NCI-H82 treated with DMSO at 0.1 percent for 48 hours (cell line): Measurements from ENCODE around the gene MAPRE3.
"Not testable (repeated sequence)": the region's sequence is repeated elsewhere in the genome, so short reads cannot be mapped to it uniquely, and the experiment has no call there.

Experiments used
- DNase-seq: peaks from one replicate; lab custom pipeline; 2025; ENCODE audit not compliant: unreplicated experiment; lab: John Stamatoyannopoulos, UW

The MAPRE3 gene

GRCh38 chr2:26970244-26970927, at the start of gene MAPRE3:
MAPRE3 (plus strand) TSS chr2:26970637; CDS start chr2:27022219, 51,582 bp downstream.
- peak; percentile 59 for DNase-seq

DNA sequence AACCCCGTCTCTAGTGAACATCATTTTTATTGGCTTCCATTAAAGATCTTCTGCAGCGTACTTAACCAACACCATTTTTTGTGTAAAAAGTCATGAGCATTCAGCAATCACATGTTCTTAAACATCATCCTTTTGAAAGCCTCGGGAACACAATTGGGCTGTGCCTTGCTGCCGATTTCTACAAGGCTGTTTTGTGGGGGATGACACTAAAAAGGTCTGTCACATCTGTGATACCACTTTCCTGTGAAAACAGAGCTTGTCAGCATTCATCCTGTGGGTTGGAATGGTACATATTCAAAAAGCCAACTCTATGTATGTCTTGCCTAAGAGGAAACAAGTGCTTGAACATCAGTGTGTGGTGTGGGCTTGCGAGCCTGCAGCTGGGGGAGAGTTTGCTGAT, 49.1 kb upstream of the MAPRE3 start:
- no peak for DNase-seq

DNA sequence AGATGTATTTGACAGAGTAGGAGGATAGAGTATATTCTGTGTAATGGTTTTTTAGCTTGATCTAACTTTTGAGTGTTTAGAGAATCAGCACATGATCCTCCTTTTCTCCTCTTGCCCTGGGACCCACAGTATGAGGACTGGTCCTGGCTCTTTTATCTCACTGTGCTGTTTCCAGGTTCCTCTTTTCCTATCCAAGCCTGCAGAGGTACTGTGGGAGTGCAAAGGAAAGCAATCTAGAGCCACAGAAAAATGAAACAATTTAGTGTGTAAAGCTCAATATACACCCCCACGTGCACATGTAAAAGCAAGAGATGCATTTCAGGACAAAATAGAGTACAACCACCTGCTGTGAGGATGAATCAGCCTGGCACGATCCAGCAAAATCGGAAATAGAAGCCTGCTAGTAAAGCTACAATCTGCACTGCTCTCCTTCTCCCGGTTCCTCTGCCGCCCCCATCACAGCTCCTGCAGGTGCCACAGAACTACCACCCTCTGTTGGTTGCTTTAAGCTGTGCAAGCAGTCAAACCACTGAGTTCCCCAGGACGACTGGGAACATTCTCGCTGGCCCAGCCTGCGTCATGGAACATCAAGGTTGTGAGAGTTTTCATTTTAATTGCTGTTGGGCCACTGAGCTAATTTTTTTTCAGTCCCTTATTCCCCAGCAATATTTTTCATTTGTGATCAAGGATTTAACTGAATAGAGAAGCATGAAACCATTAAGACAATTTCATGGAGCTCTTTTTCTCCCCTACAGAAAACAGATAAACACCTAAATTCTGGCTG, 47.8 kb upstream of the MAPRE3 start:
- DNase-seq = peak; percentile 25

GRCh38 chr2:26923189-26923466, 47.3 kb upstream of the MAPRE3 start:
- DNase-seq = not testable (repeated sequence)

- no peak for DNase-seq
Observed at GRCh38 chr2:26924731-26925099, 45.7 kb upstream of the MAPRE3 start.

- no peak for DNase-seq
Observed at GRCh38 chr2:26925100-26925791, 45.2 kb upstream of the MAPRE3 start.

- no peak for DNase-seq
Observed at GRCh38 chr2:26927221-26927620, 43.2 kb upstream of the MAPRE3 start.

- DNase-seq = no peak
Observed at GRCh38 chr2:26932974-26933373, 37.5 kb upstream of the MAPRE3 start.

GRCh38 chr2:26933431-26934334, 36.8 kb upstream of the MAPRE3 start:
- DNase-seq = no peak

- DNase-seq = no peak
Observed at GRCh38 chr2:26934335-26934724, 36.1 kb upstream of the MAPRE3 start.

DNA sequence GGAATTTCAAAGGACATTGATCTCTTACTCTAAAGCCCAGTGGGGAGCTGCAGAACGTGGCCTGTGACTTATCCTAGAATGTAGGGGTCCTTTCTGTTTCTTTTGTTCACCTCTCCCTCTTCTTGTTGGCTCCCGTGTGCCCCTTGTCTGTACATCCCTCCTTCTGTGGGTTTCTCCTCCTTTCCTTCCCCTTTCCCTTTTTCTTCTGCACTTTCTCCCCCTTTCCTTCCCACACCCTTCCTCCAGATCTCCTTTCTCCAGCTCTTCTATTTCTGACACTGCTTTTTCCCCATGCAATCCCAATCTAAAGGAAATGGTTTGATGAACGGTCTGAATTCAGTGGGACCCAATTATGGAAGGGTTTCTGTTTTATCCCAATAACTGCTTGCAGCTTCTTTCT, 35.5 kb upstream of the MAPRE3 start:
- DNase-seq = no peak

DNA sequence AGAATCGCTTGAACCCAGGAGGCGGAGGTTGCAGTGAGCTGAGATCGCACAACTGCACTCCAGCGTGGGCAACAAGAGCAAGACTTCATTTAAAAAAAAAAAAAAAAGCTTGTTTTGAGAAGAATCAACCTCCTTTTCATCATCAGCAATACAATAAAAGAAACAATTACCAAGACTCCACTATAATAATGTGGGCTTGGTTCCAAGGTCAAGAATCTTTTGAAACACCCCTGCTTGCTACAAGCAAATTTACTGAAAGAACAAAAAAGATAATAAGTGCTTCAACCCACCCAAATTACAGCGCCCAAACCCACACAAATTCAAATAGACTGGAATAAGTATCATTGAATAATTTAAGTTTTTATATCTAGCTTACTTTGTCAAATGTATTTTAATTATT, 33.6 kb upstream of the MAPRE3 start:
- DNase-seq = no peak

DNA sequence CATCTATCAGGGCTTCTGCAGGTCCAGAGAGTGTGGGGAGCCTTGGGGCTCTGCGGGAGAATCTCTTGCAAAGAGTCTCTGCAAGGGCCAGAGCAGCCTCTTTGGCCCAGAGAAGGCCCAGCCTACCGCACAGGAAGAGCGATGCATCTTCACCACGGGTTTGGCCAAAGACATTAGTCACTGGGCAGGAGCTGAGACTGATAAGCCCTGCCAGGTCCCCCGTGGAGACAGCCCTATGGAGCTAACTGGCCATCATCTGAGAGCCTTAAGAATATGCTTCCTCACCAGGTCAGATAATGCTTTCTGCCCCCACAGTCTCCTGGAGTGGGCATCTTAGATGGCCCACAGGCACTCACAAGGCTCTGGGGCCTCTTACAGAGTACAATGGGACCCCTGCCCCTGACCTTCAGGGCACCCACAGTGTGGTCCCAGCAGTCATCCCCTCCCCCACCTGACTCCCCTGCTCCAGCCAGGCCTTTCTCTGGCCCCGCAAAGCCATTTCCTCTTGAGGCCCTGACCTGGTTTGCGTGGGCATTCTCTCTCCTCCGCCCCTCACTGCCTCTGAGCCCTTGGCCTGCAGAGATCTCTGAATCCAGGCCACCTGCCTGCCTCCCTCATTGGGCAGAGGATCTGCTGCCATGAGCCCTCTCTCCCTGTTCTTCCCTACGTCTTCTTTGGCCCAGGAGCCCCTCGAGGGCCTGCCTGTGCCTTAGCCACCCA, 31.9 kb upstream of the MAPRE3 start:
- DNase-seq = no peak

DNA sequence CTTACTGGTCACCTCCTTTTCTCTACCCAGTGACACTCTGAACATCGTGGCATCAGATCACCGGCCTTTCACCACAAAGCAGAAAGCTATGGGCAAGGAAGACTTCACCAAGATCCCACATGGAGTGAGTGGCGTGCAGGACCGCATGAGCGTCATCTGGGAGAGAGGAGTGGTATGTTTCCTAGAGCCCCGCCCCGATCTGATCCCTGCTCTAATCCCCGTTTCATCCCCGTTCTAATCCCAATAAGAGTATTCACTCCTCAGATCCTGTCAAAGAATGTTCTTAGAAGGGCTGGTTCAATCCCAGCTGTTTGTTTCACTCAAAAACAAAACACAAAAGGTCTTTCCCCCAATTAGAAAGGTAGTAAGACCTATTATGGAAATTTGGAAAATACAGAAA, 30.4 kb upstream of the MAPRE3 start:
- peak; percentile 98 for DNase-seq

GRCh38 chr2:26941486-26941885, 29.0 kb upstream of the MAPRE3 start:
- DNase-seq = no peak

DNA sequence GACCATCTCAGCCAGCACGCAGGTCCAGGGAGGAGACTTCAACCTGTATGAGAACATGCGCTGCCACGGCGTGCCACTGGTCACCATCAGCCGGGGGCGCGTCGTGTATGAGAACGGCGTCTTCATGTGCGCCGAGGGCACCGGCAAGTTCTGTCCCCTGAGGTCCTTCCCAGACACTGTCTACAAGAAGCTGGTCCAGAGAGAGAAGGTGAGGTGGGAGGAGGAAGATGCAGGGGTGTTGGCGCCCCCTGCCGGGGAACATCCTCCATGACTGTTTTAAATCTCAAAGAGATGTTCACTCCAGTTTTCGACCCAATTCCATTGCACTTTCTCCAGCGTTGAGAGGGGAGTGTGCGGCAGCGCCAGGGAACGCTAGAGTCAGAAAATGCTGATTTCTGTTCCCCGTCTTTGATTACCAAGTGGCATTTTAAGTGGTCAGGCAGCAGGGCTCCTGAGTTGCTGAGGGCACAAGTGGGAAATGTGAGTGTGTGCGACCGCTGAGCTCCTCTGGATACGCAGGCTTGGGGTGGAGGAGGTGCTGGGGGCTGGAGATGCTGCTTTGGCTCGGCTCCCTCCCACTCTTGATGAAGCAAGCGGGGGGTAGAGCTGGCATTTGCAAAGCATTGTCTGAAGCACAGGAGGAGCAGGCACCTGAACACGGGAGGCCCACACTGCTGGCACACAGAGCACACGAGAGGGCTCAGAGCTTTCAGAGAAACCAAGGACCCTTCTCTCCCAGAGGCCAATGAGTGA, 27.7 kb upstream of the MAPRE3 start:
- peak; percentile 36 for DNase-seq

- DNase-seq = no peak
Observed at GRCh38 chr2:26945991-26946750, 24.3 kb upstream of the MAPRE3 start.

DNA sequence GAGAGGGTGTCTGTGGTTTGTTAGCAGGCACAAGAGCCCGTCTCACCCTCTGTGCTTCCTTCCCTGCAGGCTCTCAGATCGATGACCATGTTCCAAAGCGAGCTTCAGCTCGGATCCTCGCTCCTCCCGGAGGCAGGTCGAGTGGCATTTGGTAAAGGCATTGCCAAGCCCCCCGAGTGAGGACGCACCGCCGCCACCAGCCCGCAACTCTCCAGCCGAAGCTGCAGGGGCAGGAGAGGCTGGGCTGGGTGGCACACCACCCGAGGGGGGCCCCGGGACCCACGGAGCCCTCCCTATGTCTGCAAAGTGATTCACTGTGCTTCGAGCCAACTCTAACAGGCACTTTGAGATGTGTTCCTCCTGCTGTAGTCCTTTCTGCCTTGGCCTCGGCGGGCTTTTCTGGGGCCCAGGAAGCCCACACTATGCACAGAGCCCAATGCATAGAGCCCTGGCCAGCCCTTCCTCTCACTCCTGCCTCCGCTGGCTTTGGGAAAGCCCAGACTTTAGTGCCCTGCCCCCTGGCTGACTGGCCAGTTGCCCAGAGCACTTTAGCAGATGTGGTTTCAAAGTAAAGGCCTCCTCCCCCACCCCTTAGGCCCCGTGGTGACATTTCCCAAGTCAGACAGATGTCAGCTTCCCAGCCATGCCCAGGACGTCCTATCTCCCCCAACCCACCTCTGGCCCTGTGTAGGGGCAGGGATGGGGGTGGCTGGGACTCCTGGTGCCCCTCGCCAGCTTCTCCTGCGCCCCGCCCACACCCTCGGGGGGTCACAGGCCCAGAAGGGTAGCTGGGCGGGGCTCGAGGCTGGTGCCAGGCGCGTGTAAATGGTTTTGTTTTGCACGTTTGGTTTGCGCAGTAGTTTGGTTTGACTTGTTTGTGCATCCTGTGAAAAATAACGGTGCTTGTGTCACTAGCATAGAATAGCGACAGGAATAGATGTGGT, 23.3 kb upstream of the MAPRE3 start:
- DNase-seq = no peak
